ENCODE data around the gene ZNF346. TPM values are rescaled to one million over a fixed set of nuclear protein-coding genes. Genes with fewer than 3 reads are reported as not detected.

ZNF346 gene
- total and polyA plus RNA-seq, 2 experiments from 2014 or later, result 13.8 to 21.4 TPM

- DNase-seq (ENCODE audit: low spot score), result peak; percentile 62
- H2AFZ ChIP-seq, result no peak overlapping the region
- H3K27me3 ChIP-seq, result no peaks in the 10 kb centered on the region
- peaks cover 8% of the 10 kb centered on the region for H3K4me1 ChIP-seq (ENCODE audit: insufficient read depth)
- H3K79me2 ChIP-seq, result peaks cover 8% of the 10 kb centered on the region
- no peaks in the 10 kb centered on the region for H3K36me3 ChIP-seq (replicated peaks; ENCODE audit: insufficient read depth, low read depth)
- no peak overlapping the region for H3K4me2 ChIP-seq
- H3K9me3 ChIP-seq (ENCODE audit: low read depth), result no peaks in the 10 kb centered on the region
- no peak overlapping the region for H3K4me3 ChIP-seq
- WGBS (ENCODE audit: low lambda C conversion rate, missing lambda C conversion rate), result 44% methylated on average over 4 of the region's 4 CpGs
- peak overlapping the region; percentile 77 for H3K27ac ChIP-seq
- no peaks in the 10 kb centered on the region for H3K9me2 ChIP-seq (replicated peaks; ENCODE audit: insufficient read depth)
- no peaks in the 10 kb centered on the region for H4K20me1 ChIP-seq (ENCODE audit: insufficient read depth, poor library complexity, severe bottlenecking)
- TF ChIP-seq EZH2 (IDR thresholded peaks at IDR 0.05; ENCODE audit: borderline replicate concordance) (no peak), EZH2phosphoT487 (IDR thresholded peaks at IDR 0.05; ENCODE audit: low read depth, severe bottlenecking, unreplicated experiment) (no peak), CTCF (IDR thresholded peaks at IDR 0.05; ENCODE audit: poor library complexity) (no peak)
Measured at GRCh38 chr5:177083357-177083756, 60.9 kb downstream of the ZNF346 start.

GRCh38 chr5:177084175-177084574 is 61.7 kb downstream of the ZNF346 start:
- 55% methylated on average over 4 of the region's 4 CpGs for WGBS (ENCODE audit: low lambda C conversion rate, missing lambda C conversion rate)
- no peaks in the 10 kb centered on the region for H4K20me1 ChIP-seq (ENCODE audit: insufficient read depth, poor library complexity, severe bottlenecking)
- no peaks in the 10 kb centered on the region for H3K27me3 ChIP-seq
- no peak overlapping the region for H3K4me3 ChIP-seq
- no peaks in the 10 kb centered on the region for H3K9me3 ChIP-seq (ENCODE audit: low read depth)
- TF ChIP-seq EZH2phosphoT487 (IDR thresholded peaks at IDR 0.05; ENCODE audit: low read depth, severe bottlenecking, unreplicated experiment), result no peak
- TF ChIP-seq EZH2 (IDR thresholded peaks at IDR 0.05; ENCODE audit: borderline replicate concordance), result no peak
- no peak for TF ChIP-seq CTCF (IDR thresholded peaks at IDR 0.05; ENCODE audit: poor library complexity)
- H3K9me2 ChIP-seq (replicated peaks; ENCODE audit: insufficient read depth), result no peaks in the 10 kb centered on the region
- no peak overlapping the region for H2AFZ ChIP-seq
- H3K36me3 ChIP-seq (replicated peaks; ENCODE audit: insufficient read depth, low read depth), result no peaks in the 10 kb centered on the region
- peak overlapping the region; percentile 49 for H3K27ac ChIP-seq
- DNase-seq (ENCODE audit: low spot score), result no peak
- H3K4me2 ChIP-seq, result no peak overlapping the region
- peaks cover 16% of the 10 kb centered on the region for H3K79me2 ChIP-seq
- H3K4me1 ChIP-seq (ENCODE audit: insufficient read depth), result peaks cover 12% of the 10 kb centered on the region

GRCh38 chr5:177085985-177086653 is 63.6 kb downstream of the ZNF346 start:
- Histone ChIP-seq H3K36me3 (replicated peaks; ENCODE audit: insufficient read depth, low read depth) (no peaks in the 10 kb centered on the region), H3K4me1 (ENCODE audit: insufficient read depth) (peaks cover 17% of the 10 kb centered on the region), H3K9me3 (ENCODE audit: low read depth) (no peaks in the 10 kb centered on the region), H3K27ac (peak overlapping the region; percentile 93), H3K4me2 (peak overlapping the region; percentile 85), H3K79me2 (peaks cover 23% of the 10 kb centered on the region), H3K9me2 (replicated peaks; ENCODE audit: insufficient read depth) (no peaks in the 10 kb centered on the region), H2AFZ (peak overlapping the region; percentile 4), H3K4me3 (no peak overlapping the region), H4K20me1 (ENCODE audit: insufficient read depth, poor library complexity, severe bottlenecking) (no peaks in the 10 kb centered on the region), H3K27me3 (no peaks in the 10 kb centered on the region)
- TF ChIP-seq EZH2 (IDR thresholded peaks at IDR 0.05; ENCODE audit: borderline replicate concordance) (no peak), CTCF (IDR thresholded peaks at IDR 0.05; ENCODE audit: poor library complexity) (no peak), EZH2phosphoT487 (IDR thresholded peaks at IDR 0.05; ENCODE audit: low read depth, severe bottlenecking, unreplicated experiment) (no peak)
- 59% methylated on average over 11 of the region's 13 CpGs for WGBS (ENCODE audit: low lambda C conversion rate, missing lambda C conversion rate)
- DNase-seq (ENCODE audit: low spot score), result no peak
